Transverse colon (tissue), 4 donors: ENCODE data around the gene ZNF688. TPM values are rescaled to one million over a fixed set of nuclear protein-coding genes. Genes with fewer than 3 reads are reported as not detected.

Source experiments
- DNase-seq: peaks from one replicate; pipeline ENCODE4 v3.0.0-alpha.2; 2019
- H3K27ac ChIP-seq, 4 donors: fragments of 200-600 bp; sonication (generic); 2 replicates each; pipeline ENCODE4 v1.5.1; 2016 to 2018; ENCODE audit warnings: inconsistent platforms in 4 of 4
- H3K27me3 ChIP-seq: fragments of 200-600 bp; sonication (generic); 2 replicates; pipeline ENCODE4 v1.5.1; 2017; ENCODE audit warnings: inconsistent platforms
- H3K36me3 ChIP-seq, 4 donors: fragments of 200-600 bp; sonication (generic); 2 replicates each; pipeline ENCODE4 v1.5.1; 2017 to 2019; ENCODE audit warnings: inconsistent platforms in 4 of 4
- H3K4me1 ChIP-seq, 4 donors: fragments of 200-600 bp; sonication (generic); 2 replicates each; pipeline ENCODE4 v1.5.1; 2017 to 2020; ENCODE audit warnings: inconsistent platforms in 4 of 4
- H3K4me3 ChIP-seq, 4 donors: fragments of 200-600 bp; sonication (generic); 1 replicate in 1 of 4; 2 replicates in 3 of 4; pipeline versions ENCODE4 v1.5.1 to v1.6.1; 2017 to 2019; ENCODE audit warnings: inconsistent platforms in 4 of 4
- H3K9me3 ChIP-seq, 2 donors: fragments of 200-600 bp; sonication (generic); 2 replicates each; pipeline ENCODE4 v1.5.1; 2017 to 2019; ENCODE audit warnings: inconsistent platforms in 2 of 2
- EP300 ChIP-seq: sonication (generic); formaldehyde crosslinking; IDR thresholded peaks from one replicate; pipeline ENCODE4 v1.6.1; 2017; ENCODE audit warnings: antibody characterized with exemption, low read depth
- POLR2A ChIP-seq: fragments of 450-650 bp; IDR thresholded peaks from one replicate; pipeline ENCODE4 v1.6.1; 2016; ENCODE audit warnings: antibody characterized with exemption, mild to moderate bottlenecking, moderate library complexity
- POLR2AphosphoS5 ChIP-seq, 3 donors: sonication (generic); formaldehyde crosslinking; IDR thresholded peaks; one replicate each; pipeline ENCODE4 v1.6.1; 2016; ENCODE audit warnings: antibody characterized with exemption in 3 of 3
- WGBS, 2 donors: methylation state at CpG; one replicate each; pipeline ENCODE4 v1.1.5; 2018; ENCODE audit warnings: low coverage in 1 of 2; 5-methylcytosine and 5-hydroxymethylcytosine counted together
- in situ Hi-C, 4 donors: fragments of 200-750 bp; cut with MboI; loops; one replicate each; pipeline versions ENCODE4 v1.15.0 to v1.15.1; 2017; ENCODE audit warnings: low sequenced_read_pairs in 3 of 4, low pct_ligation_motif_present in 1 of 4, low pct_unique_long_range_greater_than_20kb in 1 of 4
- intact Hi-C: fragments of 100-400 bp; cut with DNase I; formaldehyde crosslinking; loops from one replicate; pipeline ENCODE4 v1.15.1; 2023; ENCODE audit warnings: low total_unique reads
- total RNA-seq, 4 donors: library from RNA; depleted of rRNA; stranded (reverse); fragments of >200 nt; gene quantifications; one replicate each; pipeline ENCODE4 v1.1.0, GENCODE V29; 2016
- TF ChIP-seq, protein P1 (sequence below), 5 experiments: fragments of 200-600 bp in 3 of 5; fragments of 450-650 bp in 2 of 5; sonication (generic) in 3 of 5; IDR thresholded peaks; 1 replicate in 2 of 5; 2 replicates in 3 of 5; pipeline ENCODE4 v1.5.1; 2016 to 2017; ENCODE audit warnings: antibody characterized with exemption in 5 of 5, inconsistent platforms in 3 of 5, mild to moderate bottlenecking in 2 of 5, moderate library complexity in 1 of 5

The ZNF688 gene
- total RNA-seq, 4 donors from 2014 or later, result 22.9 to 64.3 (median 43.5) TPM

DNA sequence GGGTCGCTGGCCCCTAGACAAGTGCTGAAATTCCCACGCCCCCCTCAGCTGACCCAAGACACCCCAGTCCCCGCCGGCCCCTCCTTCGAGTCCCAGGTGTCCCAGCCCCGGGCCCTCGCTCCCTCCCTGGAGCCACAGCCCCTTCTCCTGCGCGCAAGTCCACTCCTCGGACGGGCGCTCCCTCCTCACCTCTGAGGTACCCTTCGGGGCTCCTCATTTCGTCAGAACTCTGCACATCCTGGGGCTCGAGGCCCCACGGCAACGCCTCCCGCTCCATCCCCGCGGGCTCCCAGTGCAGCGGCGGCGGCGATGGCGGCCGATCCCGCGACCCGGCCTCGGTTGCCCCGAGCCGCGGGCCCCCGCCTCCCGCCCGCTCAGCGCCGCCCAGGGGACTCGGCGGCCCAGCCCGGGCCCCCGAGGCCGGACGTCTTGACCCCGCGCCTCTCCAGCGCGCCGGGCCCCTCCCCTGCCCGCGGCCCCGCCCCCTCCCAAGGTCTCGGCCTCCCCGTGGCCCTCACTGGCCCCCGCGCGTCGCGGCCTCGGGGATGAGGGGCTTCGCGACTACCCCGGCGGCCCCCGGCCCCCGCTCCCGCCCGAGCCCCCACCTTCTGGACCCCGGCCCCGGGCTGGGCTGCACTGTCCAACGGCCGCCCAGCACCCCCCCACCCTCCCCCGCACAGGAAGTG is 45.2 kb downstream of the ZNF688 start, which contains the start of gene ZNF768:
TSS of gene ZNF768 (minus strand) at position 430 of the 686 bp plus-strand sequence. CDS start at position 277, 153 bp downstream.
- 12% methylated on average over 10 of the region's 73 CpGs; no CpG with 5 or more reads in 1 of the 2 donors for WGBS, 2 donors
- peaks cover 14 to 46% (median 22%) of the 10 kb centered on the region in 4 donors for H3K4me1 ChIP-seq
- DNase-seq, result peak; percentile 46
- H3K9me3 ChIP-seq, result no peaks in the 10 kb centered on the region
- in situ Hi-C loops, result loop anchor here in 2 of 4 donors (10.0 kb wide), 2 partner anchors 81 to 91 kb away; partner anchors contain the start of genes DCTPP1 (in 1 of the 2) and SEPHS2 (in 1 of the 2)
- peak within 1 kb of the TSS; percentile 97 to 99 (median 99) for H3K27ac ChIP-seq
- H3K4me3 ChIP-seq, result peak within 1 kb of the TSS; percentile 75 to 93 (median 84)
- TF ChIP-seq, protein P1, sequence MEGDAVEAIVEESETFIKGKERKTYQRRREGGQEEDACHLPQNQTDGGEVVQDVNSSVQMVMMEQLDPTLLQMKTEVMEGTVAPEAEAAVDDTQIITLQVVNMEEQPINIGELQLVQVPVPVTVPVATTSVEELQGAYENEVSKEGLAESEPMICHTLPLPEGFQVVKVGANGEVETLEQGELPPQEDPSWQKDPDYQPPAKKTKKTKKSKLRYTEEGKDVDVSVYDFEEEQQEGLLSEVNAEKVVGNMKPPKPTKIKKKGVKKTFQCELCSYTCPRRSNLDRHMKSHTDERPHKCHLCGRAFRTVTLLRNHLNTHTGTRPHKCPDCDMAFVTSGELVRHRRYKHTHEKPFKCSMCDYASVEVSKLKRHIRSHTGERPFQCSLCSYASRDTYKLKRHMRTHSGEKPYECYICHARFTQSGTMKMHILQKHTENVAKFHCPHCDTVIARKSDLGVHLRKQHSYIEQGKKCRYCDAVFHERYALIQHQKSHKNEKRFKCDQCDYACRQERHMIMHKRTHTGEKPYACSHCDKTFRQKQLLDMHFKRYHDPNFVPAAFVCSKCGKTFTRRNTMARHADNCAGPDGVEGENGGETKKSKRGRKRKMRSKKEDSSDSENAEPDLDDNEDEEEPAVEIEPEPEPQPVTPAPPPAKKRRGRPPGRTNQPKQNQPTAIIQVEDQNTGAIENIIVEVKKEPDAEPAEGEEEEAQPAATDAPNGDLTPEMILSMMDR (IDR thresholded peaks at IDR 0.05), result no peak
- peak; percentile 32 for TF ChIP-seq POLR2A
- no peak for TF ChIP-seq POLR2AphosphoS5 (IDR thresholded peaks at IDR 0.05)
- no peak for TF ChIP-seq EP300
- H3K27me3 ChIP-seq, result no peaks in the 10 kb centered on the region
- peaks cover 0 to under 1% (median 0%) of the 10 kb centered on the region in 4 donors for H3K36me3 ChIP-seq
- intact Hi-C loops, result loop anchor here (10.0 kb wide), 1 partner anchor 81 kb away; the partner anchor contains the start of gene SEPHS2

DNA sequence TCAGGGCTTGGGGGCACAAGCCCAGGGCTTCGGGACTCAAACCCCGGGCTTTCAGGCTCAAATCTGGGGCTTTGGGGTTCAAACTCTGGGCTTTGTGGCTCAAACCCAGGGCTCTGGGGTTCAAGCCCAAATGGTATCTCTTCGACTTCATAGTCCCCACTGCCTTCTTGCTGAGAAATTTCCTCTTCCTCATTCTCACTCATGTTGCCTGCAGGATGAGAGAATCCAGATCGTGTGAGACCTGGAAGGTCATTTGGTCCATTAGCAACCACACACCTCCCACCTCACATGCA is 45.7 kb downstream of the ZNF688 start:
- 42% methylated on average over 4 of the region's 4 CpGs; no CpG with 5 or more reads in 1 of the 2 donors for WGBS, 2 donors

DNA sequence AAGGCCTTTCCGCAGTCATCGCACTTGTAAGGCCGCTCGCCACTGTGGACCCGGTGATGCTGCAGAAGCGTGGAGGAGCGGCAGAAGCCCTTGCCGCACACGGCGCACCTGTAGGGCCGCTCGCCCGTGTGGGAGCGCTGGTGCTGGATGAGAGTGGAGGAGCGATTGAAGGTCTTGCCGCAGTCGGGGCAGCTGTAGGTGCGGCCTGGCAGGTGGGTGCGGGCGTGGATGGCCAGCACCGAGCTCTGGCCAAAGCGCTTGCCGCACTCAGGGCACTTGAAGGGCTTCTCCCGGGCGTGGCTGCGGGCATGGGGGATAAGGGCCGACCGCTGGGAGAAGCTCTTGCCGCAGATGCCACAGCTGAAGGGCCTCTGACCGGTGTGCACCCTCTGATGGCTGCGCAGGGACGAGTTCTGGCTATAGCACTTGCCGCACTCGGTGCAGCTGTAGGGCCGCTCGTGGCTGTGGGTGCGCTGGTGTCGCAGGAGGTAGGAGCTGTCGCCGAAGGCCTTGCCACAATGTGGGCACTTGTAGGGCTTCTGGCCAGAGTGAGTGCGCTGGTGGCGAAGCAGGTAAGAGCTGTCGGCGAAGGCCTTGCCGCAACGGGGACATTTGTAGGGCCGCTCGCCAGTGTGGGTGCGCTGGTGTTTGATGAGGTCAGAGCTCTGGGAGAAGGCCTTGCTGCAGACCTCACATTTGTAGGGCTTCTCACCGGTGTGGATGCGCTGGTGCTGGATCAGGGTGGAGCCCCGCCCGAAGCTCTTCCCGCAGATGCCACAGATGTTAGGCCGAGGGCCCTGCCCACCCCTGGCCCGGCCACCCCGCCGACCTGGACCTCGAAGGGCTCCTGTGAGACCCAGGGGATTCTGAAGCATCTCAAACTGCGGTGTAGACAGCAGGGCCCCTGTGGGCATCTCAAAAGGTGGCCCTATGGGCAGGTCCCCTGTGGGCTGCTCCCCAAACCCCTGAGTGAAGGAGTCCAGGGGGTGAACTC is 46.6 kb downstream of the ZNF688 start:
- Histone ChIP-seq H3K4me3 (no peak overlapping the region), H3K36me3 (no peaks in the 10 kb centered on the region), H3K27ac (peak overlapping the region in 2 of 4 donors; percentile 97 to 99), H3K9me3 (no peaks in the 10 kb centered on the region), H3K27me3 (no peaks in the 10 kb centered on the region), H3K4me1 (peaks cover 14 to 39% (median 20%) of the 10 kb centered on the region in 4 donors)
- DNase-seq, result no peak
- 93% methylated on average over 48 of the region's 60 CpGs; no CpG with 5 or more reads in 1 of the 2 donors for WGBS, 2 donors
- intact Hi-C loops, result loop anchor here (10.0 kb wide), 1 partner anchor 80 kb away; the partner anchor contains the start of gene SEPHS2
- in situ Hi-C loops, result loop anchor here in 2 of 4 donors (10.0 kb wide), 2 partner anchors 80 to 90 kb away; partner anchors contain the start of genes DCTPP1 (in 1 of the 2) and SEPHS2 (in 1 of the 2)
- TF ChIP-seq, protein P1 (IDR thresholded peaks at IDR 0.05), result no peak
- TF ChIP-seq POLR2AphosphoS5 (IDR thresholded peaks at IDR 0.05) (no peak), POLR2A (no peak), EP300 (no peak)

More for the DNA sequence above, 45.7 kb downstream of the ZNF688 start:
- no peaks in the 10 kb centered on the region for H3K27me3 ChIP-seq
- in situ Hi-C loops (loop anchor here in 2 of 4 donors (10.0 kb wide), 2 partner anchors 81 to 91 kb away; partner anchors contain the start of genes DCTPP1 (in 1 of the 2) and SEPHS2 (in 1 of the 2)), intact Hi-C loops (loop anchor here (10.0 kb wide), 1 partner anchor 81 kb away; the partner anchor contains the start of gene SEPHS2)
- no peak for TF ChIP-seq EP300
- TF ChIP-seq, protein P1 (IDR thresholded peaks at IDR 0.05), result no peak
- TF ChIP-seq POLR2A, result no peak
- TF ChIP-seq POLR2AphosphoS5 (IDR thresholded peaks at IDR 0.05), result no peak
- no peaks in the 10 kb centered on the region for H3K9me3 ChIP-seq
- peak overlapping the region; percentile 97 to 99 (median 99) for H3K27ac ChIP-seq
- H3K4me1 ChIP-seq, result peaks cover 14 to 42% (median 22%) of the 10 kb centered on the region in 4 donors
- H3K36me3 ChIP-seq, result no peaks in the 10 kb centered on the region
- no peak for DNase-seq
- H3K4me3 ChIP-seq, result peak overlapping the region; percentile 75 to 93 (median 84)
